Stimulated activated CD4-positive, alpha-beta T cell treated with anti-CD3 and anti-CD28 coated beads, Interleukin-4, amount 100 ng/mL, for 1 hour (primary cell): ENCODE measurements around the gene ALCAM.

ENCODE experiments used
- DNase-seq: peaks from one replicate; pipeline ENCODE4 v3.0.0-alpha.2; 2020

Gene ALCAM

DNA sequence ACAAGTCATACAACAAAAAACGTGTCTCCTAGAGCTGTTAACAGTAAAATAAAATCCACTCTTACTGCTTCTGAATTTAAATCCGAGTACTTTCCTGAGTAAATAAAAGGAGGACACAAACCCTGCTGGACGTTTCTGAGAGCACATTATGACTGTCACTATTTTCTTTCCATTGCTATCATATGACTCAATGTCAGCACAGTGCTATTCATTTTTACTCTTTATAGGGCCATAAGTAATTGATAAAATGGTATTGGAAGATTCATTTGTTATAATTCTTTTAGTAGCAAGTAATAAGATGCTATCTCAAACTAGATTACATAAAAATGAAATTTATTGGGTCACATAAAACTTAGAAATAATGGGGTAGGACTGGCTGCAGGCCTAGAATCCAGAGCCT is 68.6 kb downstream of the ALCAM start:
- DNase-seq, result no peak

DNA sequence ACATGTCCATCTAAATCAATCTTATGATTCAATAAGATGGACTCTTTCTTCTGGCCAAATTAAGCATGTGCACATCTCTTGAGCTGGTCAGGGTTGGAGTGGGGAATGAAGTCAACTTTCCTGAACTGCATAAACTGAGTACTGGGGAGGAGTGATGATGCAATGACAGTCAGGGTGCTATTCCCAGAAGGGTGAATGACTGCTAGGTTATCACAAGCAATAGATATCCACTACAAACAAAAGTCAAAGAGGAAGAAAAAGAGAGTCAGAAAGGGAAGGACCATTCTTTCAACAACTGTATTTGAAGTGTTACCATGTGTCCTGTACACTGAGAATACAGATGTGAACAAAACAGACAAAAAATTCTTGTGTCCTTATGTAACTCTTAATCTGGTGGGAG is 70.0 kb downstream of the ALCAM start:
- DNase-seq, result no peak

DNA sequence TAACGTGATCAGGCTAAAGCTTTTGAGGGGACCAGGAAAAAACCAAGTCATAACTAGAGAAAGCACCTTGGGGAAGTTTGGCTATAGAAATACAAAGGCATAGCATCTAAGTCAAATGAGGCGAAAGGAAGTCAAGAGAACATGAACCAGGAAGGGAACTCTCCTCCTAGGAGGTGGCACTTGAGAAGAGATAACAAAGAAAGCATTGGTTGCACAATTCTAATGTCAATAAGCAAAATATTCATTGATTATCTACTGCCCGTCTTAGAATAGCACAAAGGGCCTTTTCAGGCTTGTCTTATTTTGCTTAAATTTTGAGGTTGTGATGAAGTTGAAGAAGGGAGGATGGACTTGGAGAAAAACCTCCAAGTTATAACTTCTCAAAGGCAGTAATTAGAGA is 73.4 kb downstream of the ALCAM start:
- DNase-seq, result no peak

DNA sequence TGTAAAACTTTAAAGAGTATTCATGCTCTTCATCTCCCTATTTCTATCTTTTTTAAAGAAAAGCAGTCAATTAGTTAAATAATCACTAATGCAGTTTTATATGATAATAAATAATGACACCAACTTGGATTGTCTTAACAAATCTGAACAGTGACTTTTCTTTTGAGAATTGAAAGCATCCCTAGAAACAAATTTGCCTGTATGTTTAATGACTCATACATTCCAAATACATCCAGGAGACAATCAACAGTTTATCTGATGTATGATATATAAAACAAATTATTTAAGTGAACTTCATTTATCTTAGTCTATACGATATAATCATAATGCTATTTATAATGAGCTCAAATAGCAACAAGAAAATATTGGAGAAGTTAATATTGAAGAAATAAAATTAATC is 78.0 kb downstream of the ALCAM start:
- no peak for DNase-seq

DNA sequence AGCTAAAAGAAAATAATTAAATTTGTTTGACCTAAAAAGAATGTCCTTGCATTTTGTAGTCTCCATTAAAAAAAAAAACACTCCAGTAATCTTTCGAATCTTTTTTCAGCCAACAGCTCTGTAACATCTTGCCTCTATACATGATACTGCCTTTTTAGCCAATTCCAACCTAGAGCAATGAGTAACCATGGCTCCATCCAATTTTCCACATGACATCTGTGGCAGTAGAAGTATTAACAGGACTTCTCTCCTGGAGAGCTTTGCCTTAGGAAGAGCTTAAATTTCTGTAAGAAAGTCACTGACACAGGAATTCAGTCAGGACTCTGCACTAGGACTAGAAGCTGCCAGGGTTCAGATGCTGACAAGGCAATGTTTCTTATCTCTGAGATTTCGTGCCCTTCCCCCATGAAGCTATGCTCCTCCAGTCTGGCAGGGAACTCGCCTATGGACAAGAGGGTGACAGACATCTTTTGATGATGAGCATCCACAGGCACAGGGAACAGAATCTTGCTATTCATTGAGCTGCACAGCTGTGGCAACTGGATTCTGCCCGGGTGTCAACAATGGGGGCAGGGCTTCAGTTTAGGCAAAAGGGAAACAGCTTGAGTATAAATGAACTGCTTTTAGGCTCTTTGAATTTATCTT is 81.8 kb downstream of the ALCAM start:
- DNase-seq, result no peak

DNA sequence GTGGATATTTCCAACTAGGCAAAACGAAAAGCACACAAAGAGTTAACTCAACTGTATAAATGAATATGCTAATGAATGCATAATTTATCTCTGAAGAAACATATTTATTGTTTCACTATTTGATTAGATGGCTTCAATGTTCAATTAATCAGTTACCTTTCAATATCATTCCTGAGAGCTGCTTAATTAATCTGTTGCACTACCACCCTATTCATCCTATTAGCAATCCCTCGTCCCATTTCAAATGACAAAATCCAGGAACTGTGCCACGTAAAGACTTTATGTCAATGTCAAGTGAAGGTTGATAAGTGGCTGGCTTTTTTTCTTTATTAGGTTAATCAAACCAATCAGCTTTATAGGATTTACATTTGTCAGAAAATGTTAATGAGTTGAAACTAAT is 82.7 kb downstream of the ALCAM start:
- DNase-seq, result no peak

DNA sequence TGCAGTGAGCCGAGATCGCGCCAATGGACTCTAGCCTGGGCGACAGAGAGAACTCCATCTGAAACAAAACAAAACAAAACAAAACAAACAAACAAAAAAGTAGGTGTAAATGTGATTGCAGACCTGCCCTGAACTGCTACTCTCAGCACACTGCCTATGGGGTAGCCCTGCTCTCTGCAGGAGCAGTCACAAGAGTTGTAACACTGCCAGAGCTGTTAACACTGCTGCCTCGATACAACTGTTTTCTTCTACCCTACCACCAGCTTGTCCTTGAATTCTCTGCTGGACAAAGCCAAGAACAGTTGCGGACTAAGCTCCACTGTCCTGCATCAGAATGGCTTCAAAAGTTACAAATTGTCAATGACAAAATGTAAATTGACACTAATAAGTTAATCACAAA is 89.3 kb downstream of the ALCAM start:
- no peak for DNase-seq

DNA sequence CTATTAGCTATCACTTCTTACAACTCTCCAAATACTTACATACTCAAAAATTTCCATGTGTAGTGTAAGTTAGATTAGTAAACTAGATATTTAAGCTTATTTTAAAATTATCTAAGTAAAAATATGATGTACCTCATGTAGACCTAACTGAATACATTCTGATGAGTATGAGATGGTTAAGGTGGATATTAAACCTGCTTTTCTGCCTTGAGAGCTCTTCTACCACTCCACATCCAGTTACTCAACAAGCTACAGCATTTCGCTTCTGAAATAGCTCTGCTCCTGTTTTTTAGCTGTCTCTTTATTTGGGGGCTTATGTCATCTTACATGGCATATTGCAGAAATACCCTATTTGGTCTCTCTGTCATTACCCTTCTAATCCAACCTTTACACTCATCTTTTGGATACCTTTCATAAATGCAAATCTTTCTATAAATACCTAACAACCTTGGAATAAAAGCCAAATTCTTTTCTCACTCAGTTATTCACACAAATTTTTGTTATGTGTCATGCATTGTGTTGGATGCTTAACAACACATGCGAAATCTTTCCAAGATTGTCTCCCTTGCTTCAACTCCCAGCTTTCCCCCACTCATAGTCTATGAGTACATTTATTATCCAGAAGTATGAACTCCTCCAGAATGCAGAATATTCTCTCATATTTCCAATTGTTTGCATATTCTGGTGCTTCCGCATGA is 92.0 kb downstream of the ALCAM start:
- no peak for DNase-seq

DNA sequence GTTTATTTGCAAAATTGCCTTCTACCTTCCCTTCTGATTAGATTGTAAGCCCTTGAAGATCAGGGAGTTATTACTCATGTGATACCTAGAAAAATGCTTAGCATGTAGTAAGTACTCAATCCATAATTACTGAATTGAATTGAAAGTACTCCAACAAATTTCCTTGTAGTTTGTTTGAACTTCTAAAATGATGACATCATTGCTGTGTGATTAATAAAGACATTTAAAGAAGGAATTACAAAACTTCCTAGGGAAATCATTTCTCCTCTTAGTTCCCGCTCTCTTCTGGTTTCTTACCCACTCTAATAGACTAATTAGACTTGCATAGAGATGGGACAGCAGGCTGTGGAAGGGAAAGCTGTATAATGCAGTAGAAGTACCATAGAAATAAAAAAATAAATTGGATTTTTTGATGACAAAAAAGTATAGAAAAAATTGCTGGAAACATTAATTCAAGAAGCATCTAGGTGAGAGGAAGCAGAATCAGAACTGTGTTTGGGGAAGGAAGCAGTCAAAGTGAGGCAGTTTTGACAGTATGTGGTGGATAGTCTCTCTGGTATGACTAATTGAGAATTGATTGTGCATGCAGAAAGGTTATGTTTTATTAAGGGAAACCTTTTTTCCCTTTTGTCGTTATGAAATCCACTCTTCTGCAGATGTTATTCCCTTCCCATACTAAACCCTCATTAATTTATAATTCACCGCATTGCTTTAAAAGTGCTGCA is 93.0 kb downstream of the ALCAM start:
- DNase-seq, result no peak

DNA sequence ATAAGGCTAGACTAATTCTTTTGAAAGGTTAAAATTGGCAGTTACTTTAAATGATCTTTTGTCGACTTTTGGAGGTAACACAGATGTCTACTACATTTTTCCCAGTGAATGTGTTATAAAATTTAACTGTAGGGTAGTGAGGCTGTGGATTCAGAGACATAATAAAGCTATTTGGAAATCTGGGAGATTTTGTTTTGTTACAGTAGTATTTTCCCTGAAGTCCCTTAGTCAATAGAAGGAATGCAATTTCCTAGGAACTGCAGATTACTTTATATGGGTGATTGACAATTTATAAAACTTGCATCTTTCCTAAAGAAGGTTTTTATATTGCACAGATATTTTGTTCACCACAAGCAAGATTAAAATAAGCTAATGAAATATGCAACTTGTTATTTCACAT is 96.9 kb downstream of the ALCAM start:
- no peak for DNase-seq

DNA sequence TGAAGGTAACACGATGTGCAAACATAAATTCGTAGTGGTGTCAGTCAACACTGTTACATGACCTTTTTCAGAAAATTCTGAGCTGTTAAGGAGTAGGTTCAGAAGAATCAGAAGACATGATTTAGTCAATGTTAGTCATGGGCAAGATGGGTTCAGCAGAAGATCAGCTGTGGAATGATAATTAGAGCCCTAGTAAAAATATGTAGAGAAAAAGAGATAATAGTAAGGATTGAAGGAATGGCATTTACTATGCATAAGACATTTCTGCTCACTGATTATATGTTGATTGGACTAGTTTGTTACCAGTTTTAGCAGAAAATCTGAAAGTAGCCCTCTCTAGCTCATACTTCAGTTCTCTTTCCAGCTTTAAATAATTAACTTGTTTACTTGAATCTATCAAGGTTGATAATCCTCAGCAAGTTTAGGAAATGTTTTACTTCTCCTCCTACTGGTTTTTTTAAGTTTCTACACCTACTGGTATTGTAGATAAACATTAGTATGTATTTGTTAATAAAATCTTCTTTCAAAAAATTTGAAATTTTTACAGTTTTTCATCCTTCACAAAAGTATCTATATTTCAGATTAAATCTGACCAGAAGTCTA is 98.6 kb downstream of the ALCAM start:
- no peak for DNase-seq

DNA sequence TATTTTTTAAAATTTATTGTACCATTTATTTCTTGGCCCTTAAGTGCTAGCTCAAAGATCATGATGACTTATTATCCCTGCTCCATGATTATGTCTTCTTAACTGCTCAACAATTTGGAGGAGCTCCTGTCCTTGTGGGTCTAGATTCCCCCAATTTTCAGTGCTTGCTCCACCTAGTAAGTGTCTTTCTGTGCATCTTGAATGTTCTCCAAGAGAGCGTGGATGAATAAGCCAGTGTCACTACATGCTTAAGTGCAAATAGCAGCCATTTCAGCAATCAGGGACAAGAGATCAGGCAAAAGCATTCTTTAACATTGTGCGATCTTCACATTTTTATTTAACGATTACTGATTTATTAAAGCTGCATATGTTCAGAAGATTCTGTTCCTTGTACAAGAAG is 99.4 kb downstream of the ALCAM start:
- no peak for DNase-seq

DNA sequence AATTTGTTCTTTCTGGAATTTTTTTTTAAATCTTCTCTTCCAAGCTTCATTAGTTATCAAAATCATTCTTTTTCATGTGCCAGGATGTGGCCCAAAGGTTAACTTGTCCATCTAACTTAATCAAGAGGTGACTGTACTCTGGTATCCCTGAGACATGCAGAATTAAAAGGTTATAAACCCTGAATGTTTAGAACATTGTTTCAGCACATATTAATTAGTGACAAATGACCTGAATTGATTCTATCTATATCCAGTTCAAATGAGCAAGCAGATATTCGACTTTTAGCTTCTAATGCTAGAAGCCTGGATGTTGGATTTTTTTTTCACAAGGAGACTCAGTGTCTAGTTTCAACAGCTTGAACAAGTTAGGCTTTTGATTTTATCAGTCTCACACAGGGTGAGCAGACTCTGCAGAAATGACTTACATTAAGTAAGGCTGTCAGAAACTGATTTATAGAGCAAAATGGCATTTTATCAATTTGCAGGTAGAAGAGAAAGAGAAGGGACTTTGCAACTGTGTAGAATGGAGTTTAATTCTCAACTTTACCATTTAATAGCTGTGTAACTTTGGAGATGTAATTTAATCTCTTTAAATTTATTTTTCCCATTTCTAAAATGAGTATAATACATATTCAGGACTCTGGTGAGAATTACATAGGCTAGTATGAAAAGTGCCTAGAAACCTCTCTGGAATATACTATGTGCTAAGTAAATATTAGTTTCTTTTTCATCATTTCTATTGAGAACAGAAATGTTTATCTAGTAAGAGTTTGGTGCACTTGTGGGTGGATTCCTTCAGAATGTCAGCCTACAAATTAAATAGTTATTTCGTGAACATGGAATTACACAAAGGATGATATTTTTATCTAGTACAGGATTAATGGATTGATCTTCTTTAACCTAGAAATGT is 100.0 kb downstream of the ALCAM start:
- no peak for DNase-seq

DNA sequence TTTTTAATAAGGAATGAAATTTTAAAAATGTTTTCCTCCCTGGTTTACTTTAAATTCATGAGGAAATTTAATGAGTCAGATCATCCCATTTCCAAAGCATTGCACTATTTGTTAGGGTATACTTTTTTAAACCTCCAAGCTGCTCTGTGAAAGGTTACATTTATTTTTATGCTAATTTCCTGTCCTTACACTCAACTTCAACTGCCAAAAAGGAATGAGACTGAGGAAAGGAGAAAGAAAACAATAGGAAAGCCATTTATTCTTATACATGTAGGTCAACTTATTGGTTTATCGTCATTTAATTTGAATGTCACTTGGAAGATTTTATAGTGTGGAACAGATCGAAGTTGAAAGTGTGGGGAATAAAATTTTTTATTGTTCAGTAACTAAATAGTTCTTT is 104.1 kb downstream of the ALCAM start:
- DNase-seq, result no peak

DNA sequence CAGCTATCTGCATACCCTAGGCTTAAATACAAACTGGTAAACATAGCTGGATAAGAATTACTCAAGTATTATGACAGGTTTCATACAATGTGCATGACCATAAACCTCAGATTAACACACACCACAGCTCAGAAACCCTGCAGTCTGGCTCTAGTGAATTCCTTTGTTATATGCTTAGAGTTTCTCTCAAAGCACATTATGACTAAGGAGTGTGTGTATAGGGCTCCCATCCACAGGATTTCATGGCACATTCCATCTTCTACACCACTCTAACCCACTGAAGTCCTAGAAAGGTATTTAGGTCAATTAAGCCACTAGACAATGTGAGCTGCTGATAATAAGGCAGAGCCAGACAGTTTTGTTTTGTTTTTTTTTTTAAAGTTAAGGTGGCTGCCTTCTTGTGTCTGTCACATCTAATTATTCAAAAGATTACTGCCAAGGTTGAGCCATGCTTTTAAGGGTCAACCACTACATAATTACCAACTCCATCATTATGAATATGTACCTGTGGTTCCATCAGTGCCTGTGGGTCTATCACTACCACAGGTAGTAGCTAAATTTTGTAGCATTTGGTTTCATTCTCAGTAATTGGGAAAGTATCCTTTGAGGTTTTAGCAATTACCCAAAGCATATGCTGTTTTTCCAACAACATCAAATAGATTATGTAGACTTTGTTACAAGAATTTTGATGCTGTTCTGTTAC is 107.0 kb downstream of the ALCAM start:
- no peak for DNase-seq

DNA sequence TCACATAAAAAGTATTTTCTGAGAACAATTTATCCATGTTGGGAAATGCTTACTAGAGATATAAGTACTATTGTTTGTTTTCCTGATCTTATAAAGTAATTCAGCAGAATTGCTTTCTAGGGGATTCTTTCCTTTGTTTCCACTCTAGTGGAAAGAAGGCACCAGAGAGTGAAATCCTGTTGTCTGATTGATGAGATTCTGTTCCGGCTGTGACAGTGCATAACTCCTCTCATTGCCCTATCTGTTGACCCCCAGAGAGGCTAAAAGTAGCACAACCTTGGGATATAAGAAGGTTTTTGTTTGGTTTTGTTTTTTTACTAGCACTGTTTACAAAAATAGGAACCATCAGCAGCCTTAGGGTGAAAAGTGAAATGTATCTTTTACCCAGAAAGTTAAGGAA is 114.1 kb downstream of the ALCAM start:
- no peak for DNase-seq

DNA sequence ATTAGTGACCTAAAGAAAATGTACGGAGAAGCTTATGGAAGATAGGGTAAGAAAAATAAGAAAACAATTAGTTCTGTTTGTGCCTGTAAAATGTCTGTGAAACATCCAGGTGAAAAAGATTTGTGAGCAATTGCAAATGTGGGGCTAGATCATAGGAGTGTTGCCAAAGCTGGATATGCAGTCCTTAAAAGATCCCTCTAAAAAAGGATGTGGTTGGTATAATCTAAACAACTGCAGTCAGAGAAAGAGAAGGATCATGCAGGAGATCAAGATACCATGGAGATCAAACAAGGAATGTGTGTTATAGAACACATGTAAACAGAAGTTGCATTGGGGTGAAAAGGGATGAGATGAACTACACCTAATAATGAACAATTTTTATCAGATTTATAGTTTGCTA is 116.8 kb downstream of the ALCAM start:
- DNase-seq, result no peak

DNA sequence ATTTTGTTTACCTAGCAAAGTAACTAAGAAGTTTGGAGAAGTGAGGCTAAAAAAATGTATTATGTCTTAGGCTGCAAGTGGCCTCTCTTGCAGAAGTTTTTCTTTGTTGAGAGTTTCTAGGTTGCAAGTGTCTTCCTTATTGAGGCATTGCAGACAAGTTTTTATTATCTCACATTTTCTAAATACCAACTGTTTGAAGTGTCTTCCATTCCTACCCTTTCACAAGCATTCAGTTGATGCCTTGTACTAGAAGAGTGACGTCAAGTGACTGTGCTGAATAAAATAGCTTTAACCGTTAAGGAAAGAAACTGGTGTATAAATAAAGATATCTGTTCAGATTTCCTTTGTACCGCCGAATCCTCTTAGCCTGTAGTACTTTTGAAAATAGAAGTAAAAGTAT is 123.3 kb downstream of the ALCAM start:
- no peak for DNase-seq

DNA sequence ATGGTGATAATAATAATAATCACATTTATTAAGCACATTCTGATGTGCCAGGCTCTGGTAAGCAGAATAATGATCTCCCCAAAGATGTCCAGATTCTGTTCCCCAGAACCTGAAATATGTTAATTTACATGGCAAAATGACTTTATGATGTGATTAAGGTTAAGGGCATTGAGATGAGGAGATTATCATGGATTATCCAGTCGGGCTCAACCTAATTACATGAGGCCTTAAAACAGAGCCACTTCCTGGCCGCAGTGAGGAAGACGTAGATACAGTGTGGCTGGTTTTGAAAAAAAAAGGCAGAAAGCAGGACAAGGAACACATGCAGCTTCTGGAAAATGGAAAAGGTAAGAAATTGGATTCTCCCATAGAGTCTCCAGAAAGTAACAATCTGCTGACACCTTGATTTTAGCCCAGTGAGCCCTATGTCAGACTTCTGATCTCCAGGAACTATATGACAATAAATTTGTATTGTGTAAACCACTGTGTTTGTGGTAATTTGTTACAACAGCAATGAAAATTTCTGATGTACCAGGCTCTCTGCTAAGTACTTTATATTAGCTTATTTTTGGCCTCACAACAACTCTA is 126.7 kb downstream of the ALCAM start:
- no peak for DNase-seq

DNA sequence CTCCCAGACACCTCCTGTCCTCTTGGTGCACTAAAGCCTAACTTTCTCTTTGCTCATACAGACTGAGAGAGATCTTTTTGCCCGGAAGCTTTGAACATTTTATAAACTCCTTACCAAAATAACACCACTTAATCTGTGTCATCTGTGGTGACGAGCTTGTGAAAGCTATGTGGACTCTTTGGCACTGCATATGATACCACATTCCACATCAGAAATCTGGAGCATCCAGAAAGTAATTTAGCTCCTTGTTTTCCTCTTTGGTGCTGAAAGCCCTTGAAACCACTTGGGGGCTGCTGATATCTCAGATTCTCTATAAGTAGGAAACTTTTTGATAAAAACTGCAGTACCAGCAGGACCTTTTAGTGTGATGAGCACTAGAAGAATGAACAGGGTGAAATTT is 128.3 kb downstream of the ALCAM start:
- DNase-seq, result no peak

DNA sequence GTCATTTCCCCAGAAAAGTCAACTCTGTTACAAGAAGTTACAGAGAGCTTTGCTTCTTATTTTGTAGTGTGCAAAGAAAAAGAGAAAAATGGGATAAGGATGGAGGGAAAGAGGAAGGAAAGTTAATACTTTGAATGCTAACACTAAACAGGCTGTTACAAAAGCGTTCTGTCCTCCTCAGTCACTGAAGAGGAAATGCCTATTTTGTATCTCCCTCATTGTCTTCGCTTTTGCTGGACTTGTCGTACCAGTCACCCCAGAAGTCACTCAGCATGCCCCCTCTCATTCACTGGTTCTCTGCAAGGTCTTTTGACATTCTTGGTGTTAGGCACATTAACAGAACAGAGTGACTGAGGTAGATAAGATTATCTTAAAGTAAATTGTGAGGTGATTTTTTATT is 129.6 kb downstream of the ALCAM start:
- no peak for DNase-seq

DNA sequence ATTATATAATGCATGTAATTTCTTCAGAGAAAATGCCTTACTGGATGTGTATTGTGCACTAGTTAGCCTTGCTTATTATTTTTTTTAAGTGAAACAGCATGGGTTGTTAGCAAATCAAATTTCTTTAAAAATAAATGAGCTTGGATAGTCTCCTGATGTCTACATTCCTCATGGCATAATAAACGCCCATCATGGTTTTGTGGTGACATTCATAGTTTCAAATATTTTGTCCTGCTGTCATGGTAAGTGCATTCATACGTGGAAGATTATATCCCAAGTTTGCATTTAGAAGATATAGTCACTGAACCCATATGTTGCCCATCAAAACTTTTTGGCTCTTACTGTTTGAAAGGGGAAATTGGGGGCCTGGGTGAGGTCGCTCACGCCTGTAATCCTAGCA is 130.7 kb downstream of the ALCAM start:
- DNase-seq, result no peak
